ENCODE data around the gene ZNF341. TPM values are rescaled to one million over a fixed set of nuclear protein-coding genes. Genes with fewer than 3 reads are reported as not detected.
"Not testable (repeated sequence)": the region's sequence is repeated elsewhere in the genome, so short reads cannot be mapped to it uniquely, and the experiment has no call there.

Gene ZNF341
- polyA plus RNA-seq, 1 donor: 2.8 TPM

- not testable (repeated sequence) for DNase-seq (ENCODE audit: low read depth)
Measured at GRCh38 chr20:33792598-33792989, 60.8 kb downstream of the ZNF341 start.

- no peak for DNase-seq (ENCODE audit: low read depth)
Measured at GRCh38 chr20:33793011-33793931, 61.5 kb downstream of the ZNF341 start.

- no peak for DNase-seq (ENCODE audit: low read depth)
Measured at GRCh38 chr20:33796263-33796906, 64.6 kb downstream of the ZNF341 start.

- DNase-seq (ENCODE audit: low read depth): no peak
Measured at GRCh38 chr20:33796907-33797544, 65.2 kb downstream of the ZNF341 start.

GRCh38 chr20:33798444-33798843 lies 66.6 kb downstream of the ZNF341 start:
- no peak for DNase-seq (ENCODE audit: low read depth)

- no peak for DNase-seq (ENCODE audit: low read depth)
Measured at GRCh38 chr20:33803921-33804337, 72.1 kb downstream of the ZNF341 start.

- DNase-seq (ENCODE audit: low read depth): no peak
Measured at GRCh38 chr20:33808388-33808787, 76.6 kb downstream of the ZNF341 start.

GRCh38 chr20:33810259-33810658 lies 78.5 kb downstream of the ZNF341 start:
- no peak for DNase-seq (ENCODE audit: low read depth)

GRCh38 chr20:33810885-33811775 lies 79.3 kb downstream of the ZNF341 start, which contains the start of gene CHMP4B:
Gene CHMP4B, plus strand, starts transcription at chr20:33811348. Its CDS starts 121 bp downstream, at chr20:33811469.
- peak; percentile 95 for DNase-seq (ENCODE audit: low read depth)

GRCh38 chr20:33811776-33812151 lies 80.0 kb downstream of the ZNF341 start:
- no peak for DNase-seq (ENCODE audit: low read depth)

GRCh38 chr20:33812152-33812849 lies 80.5 kb downstream of the ZNF341 start:
- no peak for DNase-seq (ENCODE audit: low read depth)

GRCh38 chr20:33812908-33813462 lies 81.2 kb downstream of the ZNF341 start:
- DNase-seq (ENCODE audit: low read depth): no peak

GRCh38 chr20:33814238-33814712 lies 82.5 kb downstream of the ZNF341 start:
- DNase-seq (ENCODE audit: low read depth): no peak

- DNase-seq (ENCODE audit: low read depth): no peak
Measured at GRCh38 chr20:33815671-33816070, 83.9 kb downstream of the ZNF341 start.

- no peak for DNase-seq (ENCODE audit: low read depth)
Measured at GRCh38 chr20:33816191-33816590, 84.4 kb downstream of the ZNF341 start.

- no peak for DNase-seq (ENCODE audit: low read depth)
Measured at GRCh38 chr20:33817411-33817810, 85.6 kb downstream of the ZNF341 start.

- DNase-seq (ENCODE audit: low read depth): no peak
Measured at GRCh38 chr20:33819456-33819855, 87.7 kb downstream of the ZNF341 start.

GRCh38 chr20:33820362-33820761 lies 88.6 kb downstream of the ZNF341 start:
- no peak for DNase-seq (ENCODE audit: low read depth)

- no peak for DNase-seq (ENCODE audit: low read depth)
Measured at GRCh38 chr20:33821270-33821836, 89.6 kb downstream of the ZNF341 start.

GRCh38 chr20:33822423-33822822 lies 90.6 kb downstream of the ZNF341 start:
- DNase-seq (ENCODE audit: low read depth): no peak
